CD4-positive, alpha-beta T cell treated with Interleukin-6 at 100 ng/mL for 8 hours (primary cell): ENCODE measurements around the gene LRRC56.

ENCODE experiments used
- DNase-seq: peaks from one replicate; pipeline ENCODE4 v3.0.0-alpha.2; 2020; ENCODE audit warnings: mixed read lengths, low spot score

LRRC56 gene, protein sequence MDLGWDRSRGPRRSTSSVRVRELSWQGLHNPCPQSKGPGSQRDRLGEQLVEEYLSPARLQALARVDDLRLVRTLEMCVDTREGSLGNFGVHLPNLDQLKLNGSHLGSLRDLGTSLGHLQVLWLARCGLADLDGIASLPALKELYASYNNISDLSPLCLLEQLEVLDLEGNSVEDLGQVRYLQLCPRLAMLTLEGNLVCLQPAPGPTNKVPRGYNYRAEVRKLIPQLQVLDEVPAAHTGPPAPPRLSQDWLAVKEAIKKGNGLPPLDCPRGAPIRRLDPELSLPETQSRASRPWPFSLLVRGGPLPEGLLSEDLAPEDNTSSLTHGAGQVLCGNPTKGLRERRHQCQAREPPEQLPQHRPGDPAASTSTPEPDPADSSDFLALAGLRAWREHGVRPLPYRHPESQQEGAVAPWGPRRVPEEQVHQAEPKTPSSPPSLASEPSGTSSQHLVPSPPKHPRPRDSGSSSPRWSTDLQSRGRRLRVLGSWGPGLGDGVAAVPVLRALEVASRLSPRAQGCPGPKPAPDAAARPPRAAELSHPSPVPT

GRCh38 chr11:536841-537621, at the start of gene LRRC56:
LRRC56 (plus strand) TSS chr11:537527; CDS start chr11:540685, 3,158 bp downstream.
- peak; percentile 89 for DNase-seq

GRCh38 chr11:487571-488021, 49.7 kb upstream of the LRRC56 start:
- no peak for DNase-seq

GRCh38 chr11:488062-488461, 49.3 kb upstream of the LRRC56 start:
- DNase-seq, result no peak

GRCh38 chr11:488579-488978, 48.7 kb upstream of the LRRC56 start:
- DNase-seq, result no peak

DNA sequence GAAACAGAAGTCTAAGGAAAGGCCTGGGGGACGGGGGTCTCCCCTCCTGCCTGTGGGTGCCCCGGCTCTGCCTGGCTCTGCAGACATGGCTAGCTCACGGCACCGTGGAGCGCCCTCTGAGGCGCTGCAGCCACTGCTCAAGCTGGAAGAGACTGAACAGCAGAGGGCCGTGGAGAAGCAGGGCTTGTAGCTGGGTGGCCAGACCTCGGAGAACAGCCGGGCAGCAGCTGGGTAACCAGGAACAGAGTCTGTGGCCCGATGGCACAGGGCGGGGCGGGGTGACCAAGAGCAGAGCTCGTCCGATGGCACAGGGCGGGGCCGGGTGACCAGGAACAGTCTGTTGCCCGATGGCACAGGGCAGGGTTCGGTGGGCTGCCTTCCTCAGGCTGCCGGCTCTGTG, 48.3 kb upstream of the LRRC56 start:
- no peak for DNase-seq

- DNase-seq, result no peak
Measured at GRCh38 chr11:489610-490185, 47.6 kb upstream of the LRRC56 start.

DNA sequence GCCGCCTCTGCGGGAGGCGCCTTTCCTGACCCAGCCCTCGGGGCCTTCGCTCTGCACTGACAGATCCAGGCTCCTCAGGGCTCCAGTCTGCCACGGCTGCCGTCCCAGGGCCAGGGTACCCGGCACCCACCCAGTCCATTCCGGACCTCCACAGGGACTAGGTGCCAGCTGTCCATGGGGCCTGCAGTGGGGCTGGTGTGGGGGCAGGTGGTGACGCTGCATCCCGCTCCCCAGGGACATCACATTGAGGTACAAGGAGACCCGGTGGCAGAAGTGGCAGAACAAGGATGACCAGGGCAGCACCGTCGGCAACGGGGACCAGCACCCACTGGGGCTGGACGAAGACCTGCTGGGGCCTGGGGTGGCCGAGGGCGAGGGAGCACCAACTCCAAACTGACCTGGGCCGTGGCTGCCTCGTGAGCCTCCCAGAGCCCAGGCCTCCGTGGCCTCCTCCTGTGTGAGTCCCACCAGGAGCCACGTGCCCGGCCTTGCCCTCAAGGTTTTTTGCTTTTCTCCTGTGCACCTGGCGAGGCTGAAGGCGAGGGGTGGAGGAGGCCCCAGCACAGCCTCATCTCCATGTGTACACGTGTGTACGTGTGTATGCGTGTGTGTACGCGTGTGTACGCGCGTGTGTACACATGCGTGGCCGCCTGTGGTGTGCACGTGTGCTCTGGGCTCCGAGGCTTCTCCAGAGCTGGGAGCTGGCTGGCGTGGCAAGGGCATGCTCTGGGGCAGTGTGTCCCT, 47.0 kb upstream of the LRRC56 start:
- no peak for DNase-seq

DNA sequence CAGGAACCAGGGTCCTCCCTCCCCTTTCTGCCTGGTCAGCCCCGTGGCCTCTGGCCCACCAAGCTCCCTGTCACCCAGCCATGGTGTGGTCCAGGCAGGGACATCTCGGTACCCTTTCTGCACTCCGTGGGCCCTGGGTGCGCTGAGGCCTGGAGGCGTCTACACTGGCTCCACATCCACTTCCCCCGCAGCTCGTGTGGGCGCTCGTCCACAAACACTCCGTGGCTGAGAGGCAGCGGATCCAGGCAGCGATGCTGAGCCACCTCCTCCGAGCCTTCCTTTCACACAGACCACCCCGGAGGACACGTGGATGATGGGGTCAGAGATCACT, 46.4 kb upstream of the LRRC56 start:
- DNase-seq, result no peak

GRCh38 chr11:491358-491757, 46.0 kb upstream of the LRRC56 start:
- no peak for DNase-seq

DNA sequence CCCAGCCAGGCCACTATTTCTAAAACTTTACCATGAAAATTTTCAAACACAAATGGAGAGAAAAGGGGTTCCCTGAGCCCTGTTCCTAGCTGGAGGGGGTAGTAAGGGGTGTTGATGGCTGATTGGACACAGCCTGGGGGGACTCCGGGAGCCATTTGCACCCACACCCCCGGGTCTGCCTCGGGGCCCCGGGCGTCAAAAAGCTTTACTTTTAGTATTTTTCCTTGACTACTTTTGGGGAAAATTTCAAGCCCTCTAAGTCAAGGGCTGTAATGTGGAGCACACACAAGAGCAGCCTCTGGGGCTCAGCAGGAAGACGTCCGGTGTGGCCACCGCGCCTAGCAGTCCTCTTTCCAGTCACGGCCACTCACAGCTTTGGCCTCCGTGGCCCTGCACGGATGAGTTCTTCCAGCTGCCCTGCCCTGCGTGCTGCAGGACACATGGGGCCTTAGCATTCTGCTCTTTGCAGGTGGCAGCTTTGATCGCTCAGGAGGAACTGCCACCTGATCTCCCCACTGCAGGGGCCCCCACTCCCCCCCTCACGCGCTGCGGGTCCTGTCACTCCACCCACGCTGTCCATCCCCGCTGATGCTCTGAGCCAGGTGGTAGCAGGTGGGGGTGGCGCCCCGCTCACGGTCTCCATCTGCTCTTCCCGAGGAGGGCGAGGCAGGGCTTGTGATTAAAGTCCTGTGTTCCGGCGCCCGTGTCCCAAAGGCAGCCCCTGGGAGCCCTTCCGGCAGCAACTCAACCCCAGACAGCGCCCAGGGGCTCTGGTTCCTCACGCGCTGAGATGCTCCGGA, 44.7 kb upstream of the LRRC56 start:
- no peak for DNase-seq

DNA sequence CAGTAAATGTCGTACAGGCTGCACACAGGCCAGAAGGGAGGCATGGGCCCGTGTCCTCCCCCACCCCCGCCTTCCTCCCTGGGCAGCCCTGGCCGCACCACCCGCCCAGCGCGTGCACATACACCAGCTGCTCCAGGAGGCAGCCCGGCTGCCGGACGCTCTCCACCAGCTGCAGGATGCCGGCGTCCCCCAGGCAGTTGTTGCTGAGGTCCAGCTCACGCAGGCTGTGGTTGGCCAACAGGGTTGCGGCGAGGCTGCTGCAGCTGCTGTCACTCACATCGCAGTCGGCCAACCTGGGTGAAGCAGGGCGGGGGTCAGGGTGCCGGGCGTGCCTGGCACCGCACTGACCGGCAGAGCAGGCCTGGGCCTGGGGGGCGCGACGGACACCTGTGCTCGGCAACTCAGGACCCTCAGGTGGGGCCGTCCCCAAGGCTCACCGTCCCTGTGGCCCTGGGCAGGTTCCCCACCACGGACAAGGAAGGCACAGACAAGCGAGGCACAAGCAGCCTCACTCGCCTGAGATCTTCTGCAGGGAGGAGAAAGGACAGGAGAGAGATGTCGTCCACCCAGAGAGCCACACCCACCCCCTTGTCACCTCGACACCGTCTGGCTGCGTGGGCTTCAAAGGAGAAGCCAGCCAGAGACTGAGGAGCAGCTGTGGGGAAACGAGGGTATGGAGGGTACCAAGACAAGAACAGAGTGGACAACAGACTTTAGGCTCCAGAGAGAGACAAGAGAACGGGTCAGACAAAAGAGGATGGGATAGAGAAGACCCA, 42.4 kb upstream of the LRRC56 start:
- no peak for DNase-seq

DNA sequence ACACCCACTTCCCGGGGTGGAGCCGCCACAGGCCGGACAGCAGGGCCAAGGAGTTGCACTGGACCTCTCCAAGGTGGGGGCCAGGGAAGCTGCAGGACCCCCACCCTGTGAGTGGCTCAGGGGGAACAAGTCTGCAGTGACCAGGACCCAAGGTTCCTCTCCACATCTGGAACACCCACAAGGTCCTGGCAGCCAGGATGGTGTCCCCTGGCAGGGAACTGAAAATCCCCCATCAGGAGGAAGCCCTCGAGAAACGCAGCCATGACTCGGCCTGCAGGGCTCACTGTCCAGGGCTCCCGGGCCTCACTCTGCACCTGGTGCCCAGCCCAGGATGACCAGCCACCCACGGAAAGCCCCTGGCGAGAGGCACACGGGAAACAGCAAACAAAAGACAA, 41.8 kb upstream of the LRRC56 start:
- DNase-seq, result no peak

GRCh38 chr11:496834-497564, 40.3 kb upstream of the LRRC56 start:
- no peak for DNase-seq

GRCh38 chr11:497565-498296, 39.6 kb upstream of the LRRC56 start:
- no peak for DNase-seq

- no peak for DNase-seq
Measured at GRCh38 chr11:498297-499181, 38.8 kb upstream of the LRRC56 start.

GRCh38 chr11:499201-500076, 37.9 kb upstream of the LRRC56 start:
- DNase-seq, result no peak
